ENCODE data around the gene HIP1R.
"Not testable (repeated sequence)": the region's sequence is repeated elsewhere in the genome, so short reads cannot be mapped to it uniquely, and the experiment has no call there.

HIP1R gene

GRCh38 chr12:122888232-122888752 lies 53.0 kb downstream of the HIP1R start:
- Histone ChIP-seq H4K20me1 (ENCODE audit: insufficient read depth) (no peaks in the 10 kb centered on the region), H3K4me3 (IDR thresholded peaks at IDR 0.05; ENCODE audit: insufficient read depth, low read depth, low read length) (no peak overlapping the region), H3K79me2 (ENCODE audit: insufficient read depth, low read depth) (peaks cover 83% of the 10 kb centered on the region), H3K36me3 (ENCODE audit: insufficient read depth) (no peaks in the 10 kb centered on the region), H2AFZ (ENCODE audit: low read depth) (no peak overlapping the region), H3K27ac (peak overlapping the region; percentile 89), H3K9ac (peak overlapping the region; percentile 50), H3K27me3 (ENCODE audit: insufficient read depth, low read depth) (no peaks in the 10 kb centered on the region), H3K4me2 (peak overlapping the region; percentile 60), H3K4me1 (ENCODE audit: low read depth, poor library complexity, severe bottlenecking) (peaks cover 93% of the 10 kb centered on the region)
- no peak for TF ChIP-seq CTCF (conservative IDR thresholded peaks at IDR 0.05; ENCODE audit: low read depth, low read length)

GRCh38 chr12:122889761-122890520 lies 54.7 kb downstream of the HIP1R start:
- H3K27ac ChIP-seq = peak overlapping the region; percentile 89
- H3K36me3 ChIP-seq (ENCODE audit: insufficient read depth) = no peaks in the 10 kb centered on the region
- no peak for TF ChIP-seq CTCF (conservative IDR thresholded peaks at IDR 0.05; ENCODE audit: low read depth, low read length)
- peaks cover 90% of the 10 kb centered on the region for H3K4me1 ChIP-seq (ENCODE audit: low read depth, poor library complexity, severe bottlenecking)
- H3K79me2 ChIP-seq (ENCODE audit: insufficient read depth, low read depth) = peaks cover 83% of the 10 kb centered on the region
- no peak overlapping the region for H3K4me3 ChIP-seq (IDR thresholded peaks at IDR 0.05; ENCODE audit: insufficient read depth, low read depth, low read length)
- H3K9ac ChIP-seq = peak overlapping the region; percentile 50; the same call in 1 of the 2 replicates
- no peak overlapping the region for H2AFZ ChIP-seq (ENCODE audit: low read depth)
- peak overlapping the region; percentile 60 for H3K4me2 ChIP-seq
- no peaks in the 10 kb centered on the region for H3K27me3 ChIP-seq (ENCODE audit: insufficient read depth, low read depth)
- no peaks in the 10 kb centered on the region for H4K20me1 ChIP-seq (ENCODE audit: insufficient read depth)

GRCh38 chr12:122891661-122892525 lies 56.6 kb downstream of the HIP1R start:
- Histone ChIP-seq H2AFZ (ENCODE audit: low read depth) (no peak overlapping the region), H3K4me3 (IDR thresholded peaks at IDR 0.05; ENCODE audit: insufficient read depth, low read depth, low read length) (no peak overlapping the region), H3K9ac (peak overlapping the region; percentile 26; the same call in 1 of the 2 replicates), H3K27ac (peak overlapping the region; percentile 89), H4K20me1 (ENCODE audit: insufficient read depth) (no peaks in the 10 kb centered on the region), H3K36me3 (ENCODE audit: insufficient read depth) (no peaks in the 10 kb centered on the region), H3K79me2 (ENCODE audit: insufficient read depth, low read depth) (peaks cover 81% of the 10 kb centered on the region), H3K27me3 (ENCODE audit: insufficient read depth, low read depth) (no peaks in the 10 kb centered on the region), H3K4me2 (peak overlapping the region; percentile 60), H3K4me1 (ENCODE audit: low read depth, poor library complexity, severe bottlenecking) (peaks cover 78% of the 10 kb centered on the region)
- TF ChIP-seq CTCF (conservative IDR thresholded peaks at IDR 0.05; ENCODE audit: low read depth, low read length) = no peak

- not testable (repeated sequence) for H4K20me1 ChIP-seq (ENCODE audit: insufficient read depth); H3K4me3 ChIP-seq (IDR thresholded peaks at IDR 0.05; ENCODE audit: insufficient read depth, low read depth, low read length); H2AFZ ChIP-seq (ENCODE audit: low read depth); H3K36me3 ChIP-seq (ENCODE audit: insufficient read depth); H3K27me3 ChIP-seq (ENCODE audit: insufficient read depth, low read depth)
- Histone ChIP-seq H3K9ac (peak overlapping the region; percentile 26; the same call in 1 of the 2 replicates), H3K27ac (peak overlapping the region; percentile 89), H3K4me2 (peak overlapping the region; percentile 60), H3K79me2 (ENCODE audit: insufficient read depth, low read depth) (peaks cover 77% of the 10 kb centered on the region), H3K4me1 (ENCODE audit: low read depth, poor library complexity, severe bottlenecking) (peaks cover 78% of the 10 kb centered on the region)
Observed at GRCh38 chr12:122892724-122893123, 57.5 kb downstream of the HIP1R start.
